PFSK-1 (cell line): Measurements from ENCODE around the gene GHRH.

Experiments used
- FOXP2 ChIP-seq: optimal IDR thresholded peaks from 2 replicates; pipeline ENCODE3; 2011; ENCODE audit warnings: borderline replicate concordance, control low read depth, inconsistent platforms; ENCODE audit not compliant: insufficient read depth; ENCODE audit errors: extremely low read length, extremely low read depth
- TF ChIP-seq, protein P1 (sequence below), 2 experiments: IDR thresholded peaks; 2 replicates each; pipeline versions ENCODE4 v1.6.1 to v1.8.0; 2011 to 2012; ENCODE audit warnings: low read depth in 2 of 2, low read length in 2 of 2, control low read depth in 1 of 2, inconsistent platforms in 1 of 2, mild to moderate bottlenecking in 1 of 2, moderate library complexity in 1 of 2; ENCODE audit not compliant: insufficient read depth in 1 of 2

DNA sequence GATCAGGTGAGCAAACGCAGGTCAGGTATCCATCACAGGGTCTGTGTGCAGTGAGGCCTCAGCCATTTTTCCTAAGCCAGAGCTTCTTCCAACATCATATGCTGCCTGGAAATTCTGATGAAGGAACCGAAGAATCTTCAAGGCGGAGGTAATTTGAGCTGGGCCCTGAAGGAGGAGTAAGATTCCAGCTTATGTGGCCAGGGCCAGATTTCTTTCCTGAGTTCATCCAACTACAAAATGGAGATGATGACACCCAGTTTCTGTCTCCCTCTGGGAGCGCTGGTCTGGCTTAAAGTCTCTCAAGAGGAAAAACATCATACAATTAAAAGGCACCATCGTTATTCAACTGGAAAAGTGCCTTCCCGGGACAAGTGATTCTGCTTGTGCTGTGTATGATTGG, 20.9 kb upstream of the GHRH start:
- no peak for TF ChIP-seq FOXP2
- TF ChIP-seq, protein P1, sequence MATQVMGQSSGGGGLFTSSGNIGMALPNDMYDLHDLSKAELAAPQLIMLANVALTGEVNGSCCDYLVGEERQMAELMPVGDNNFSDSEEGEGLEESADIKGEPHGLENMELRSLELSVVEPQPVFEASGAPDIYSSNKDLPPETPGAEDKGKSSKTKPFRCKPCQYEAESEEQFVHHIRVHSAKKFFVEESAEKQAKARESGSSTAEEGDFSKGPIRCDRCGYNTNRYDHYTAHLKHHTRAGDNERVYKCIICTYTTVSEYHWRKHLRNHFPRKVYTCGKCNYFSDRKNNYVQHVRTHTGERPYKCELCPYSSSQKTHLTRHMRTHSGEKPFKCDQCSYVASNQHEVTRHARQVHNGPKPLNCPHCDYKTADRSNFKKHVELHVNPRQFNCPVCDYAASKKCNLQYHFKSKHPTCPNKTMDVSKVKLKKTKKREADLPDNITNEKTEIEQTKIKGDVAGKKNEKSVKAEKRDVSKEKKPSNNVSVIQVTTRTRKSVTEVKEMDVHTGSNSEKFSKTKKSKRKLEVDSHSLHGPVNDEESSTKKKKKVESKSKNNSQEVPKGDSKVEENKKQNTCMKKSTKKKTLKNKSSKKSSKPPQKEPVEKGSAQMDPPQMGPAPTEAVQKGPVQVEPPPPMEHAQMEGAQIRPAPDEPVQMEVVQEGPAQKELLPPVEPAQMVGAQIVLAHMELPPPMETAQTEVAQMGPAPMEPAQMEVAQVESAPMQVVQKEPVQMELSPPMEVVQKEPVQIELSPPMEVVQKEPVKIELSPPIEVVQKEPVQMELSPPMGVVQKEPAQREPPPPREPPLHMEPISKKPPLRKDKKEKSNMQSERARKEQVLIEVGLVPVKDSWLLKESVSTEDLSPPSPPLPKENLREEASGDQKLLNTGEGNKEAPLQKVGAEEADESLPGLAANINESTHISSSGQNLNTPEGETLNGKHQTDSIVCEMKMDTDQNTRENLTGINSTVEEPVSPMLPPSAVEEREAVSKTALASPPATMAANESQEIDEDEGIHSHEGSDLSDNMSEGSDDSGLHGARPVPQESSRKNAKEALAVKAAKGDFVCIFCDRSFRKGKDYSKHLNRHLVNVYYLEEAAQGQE (IDR thresholded peaks at IDR 0.05; ENCODE audit: insufficient read depth in 1 of 2, low read depth in 2 of 2, low read length in 2 of 2) = no peak
